ENCODE data around the gene TOMT.

TOMT gene

GRCh38 chr11:72157131-72157530, 51.4 kb downstream of the TOMT start:
- in situ Hi-C loops (cut with MboI; ENCODE audit: low sequenced_read_pairs), result no loop called here

All from HL-60/S4 treated with phorbol 12-myristate 13-acetate at 8.2 ng/mL for 4 days and 3 days (cell line).